HG03558 (cell line): ENCODE results near the gene GNL2.
"Not testable (repeated sequence)": the region's sequence is repeated elsewhere in the genome, so short reads cannot be mapped to it uniquely, and the experiment has no call there.

ENCODE experiments used
- ATAC-seq: cut with Tn5 transposase; IDR thresholded peaks from one replicate; pipeline ENCODE4 v1.9.1; 2021; ENCODE audit warnings: moderate number of reproducible peaks; ENCODE audit not compliant: unreplicated experiment; ENCODE audit errors: extremely low read depth

Gene GNL2

GRCh38 chr1:37519613-37520012, 76.1 kb downstream of the GNL2 start:
- ATAC-seq = no peak

- ATAC-seq = not testable (repeated sequence)
Measured at GRCh38 chr1:37518929-37519328, 76.8 kb downstream of the GNL2 start.

- ATAC-seq = not testable (repeated sequence)
Measured at GRCh38 chr1:37518241-37518640, 77.5 kb downstream of the GNL2 start.

- no peak for ATAC-seq
Measured at GRCh38 chr1:37517569-37517968, 78.2 kb downstream of the GNL2 start.
